Panc1 (cell line): Measurements from ENCODE around the gene NSD2.

ENCODE experiments used
- CTCF ChIP-seq: fragments of 450-650 bp; IDR thresholded peaks from 2 replicates; pipeline ENCODE4 v1.5.1; 2017; ENCODE audit warnings: mild to moderate bottlenecking
- POLR2AphosphoS5 ChIP-seq: IDR thresholded peaks from 2 replicates; pipeline ENCODE4 v1.6.1; 2012; ENCODE audit warnings: mild to moderate bottlenecking, low read depth, low read length, moderate library complexity
- SIN3A ChIP-seq: IDR thresholded peaks from 2 replicates; pipeline ENCODE4 v1.6.1; 2012; ENCODE audit warnings: low read depth, mild to moderate bottlenecking, low read length, moderate library complexity, borderline replicate concordance; ENCODE audit not compliant: insufficient read depth

GRCh38 chr4:1907848-1908525 lies 36.8 kb downstream of the NSD2 start:
- TF ChIP-seq SIN3A (no peak), CTCF (no peak), POLR2AphosphoS5 (no peak)
